D721Med (cell line): ENCODE data around the gene FKBP14.
A peak's percentile ranks its signal among the peaks of the same experiment; 100 is the strongest.

Experiments used
- DNase-seq: peaks from one replicate; pipeline ENCODE4 v3.0.0; 2011; ENCODE audit warnings: low spot score; ENCODE audit not compliant: insufficient read length
- FAIRE-seq: peaks from 2 replicates; lab custom pipeline; 2011; peaks lifted over from hg19 to GRCh38; lab: Jason Lieb, UNC
- TF ChIP-seq, protein P1 (sequence below): IDR thresholded peaks from 2 replicates; pipeline ENCODE4 v1.5.1; 2012; ENCODE audit warnings: mild to moderate bottlenecking, control low read depth; ENCODE audit not compliant: insufficient read depth; ENCODE audit errors: missing control alignments

Gene FKBP14

DNA sequence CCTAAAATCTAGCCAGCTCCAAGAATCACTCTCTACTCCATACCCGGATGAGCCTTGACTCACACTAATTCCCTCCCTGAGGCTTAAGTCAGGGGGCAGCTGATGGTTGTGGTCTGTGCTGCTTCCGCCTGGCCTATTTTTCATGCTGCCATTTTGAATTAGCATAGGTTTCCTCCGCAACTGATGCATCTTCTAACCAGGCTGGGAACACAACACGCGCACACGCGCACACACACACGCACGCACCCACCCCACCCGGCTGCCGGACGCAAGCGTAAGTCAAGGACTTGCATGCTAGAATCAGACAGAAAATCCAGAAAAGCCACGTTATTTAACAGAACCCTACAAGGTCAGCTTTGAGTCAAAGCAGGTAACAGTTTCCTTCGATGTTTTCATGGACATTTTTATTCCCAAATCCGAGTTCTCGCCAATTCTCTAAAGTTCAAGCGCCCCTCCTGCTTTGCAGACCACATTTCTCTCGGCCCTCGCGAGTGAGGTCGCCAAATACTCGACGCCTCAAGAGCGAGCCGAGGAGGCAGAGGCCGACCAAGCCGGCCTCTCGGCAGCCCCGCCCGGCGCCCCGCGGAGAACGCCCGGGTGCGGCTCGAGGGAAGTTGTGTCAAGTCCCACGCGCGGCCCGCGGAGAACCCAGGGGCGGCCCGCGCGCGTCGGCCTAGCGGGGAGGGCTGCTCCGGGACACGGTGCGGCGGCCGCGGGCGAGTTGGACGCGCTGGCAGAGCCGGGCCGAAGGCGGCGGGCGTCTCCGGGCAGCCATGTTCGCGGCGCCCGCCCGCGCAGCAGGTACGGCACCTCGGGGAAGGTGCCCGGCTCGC is 37.9 kb downstream of the FKBP14 start:
- TF ChIP-seq, protein P1, sequence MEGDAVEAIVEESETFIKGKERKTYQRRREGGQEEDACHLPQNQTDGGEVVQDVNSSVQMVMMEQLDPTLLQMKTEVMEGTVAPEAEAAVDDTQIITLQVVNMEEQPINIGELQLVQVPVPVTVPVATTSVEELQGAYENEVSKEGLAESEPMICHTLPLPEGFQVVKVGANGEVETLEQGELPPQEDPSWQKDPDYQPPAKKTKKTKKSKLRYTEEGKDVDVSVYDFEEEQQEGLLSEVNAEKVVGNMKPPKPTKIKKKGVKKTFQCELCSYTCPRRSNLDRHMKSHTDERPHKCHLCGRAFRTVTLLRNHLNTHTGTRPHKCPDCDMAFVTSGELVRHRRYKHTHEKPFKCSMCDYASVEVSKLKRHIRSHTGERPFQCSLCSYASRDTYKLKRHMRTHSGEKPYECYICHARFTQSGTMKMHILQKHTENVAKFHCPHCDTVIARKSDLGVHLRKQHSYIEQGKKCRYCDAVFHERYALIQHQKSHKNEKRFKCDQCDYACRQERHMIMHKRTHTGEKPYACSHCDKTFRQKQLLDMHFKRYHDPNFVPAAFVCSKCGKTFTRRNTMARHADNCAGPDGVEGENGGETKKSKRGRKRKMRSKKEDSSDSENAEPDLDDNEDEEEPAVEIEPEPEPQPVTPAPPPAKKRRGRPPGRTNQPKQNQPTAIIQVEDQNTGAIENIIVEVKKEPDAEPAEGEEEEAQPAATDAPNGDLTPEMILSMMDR, result no peak
- FAIRE-seq (no peak), DNase-seq (peak; percentile 64)

GRCh38 chr7:29987811-29988317 is 38.6 kb downstream of the FKBP14 start:
- DNase-seq, result no peak
- no peak for FAIRE-seq
- TF ChIP-seq, protein P1, result no peak

DNA sequence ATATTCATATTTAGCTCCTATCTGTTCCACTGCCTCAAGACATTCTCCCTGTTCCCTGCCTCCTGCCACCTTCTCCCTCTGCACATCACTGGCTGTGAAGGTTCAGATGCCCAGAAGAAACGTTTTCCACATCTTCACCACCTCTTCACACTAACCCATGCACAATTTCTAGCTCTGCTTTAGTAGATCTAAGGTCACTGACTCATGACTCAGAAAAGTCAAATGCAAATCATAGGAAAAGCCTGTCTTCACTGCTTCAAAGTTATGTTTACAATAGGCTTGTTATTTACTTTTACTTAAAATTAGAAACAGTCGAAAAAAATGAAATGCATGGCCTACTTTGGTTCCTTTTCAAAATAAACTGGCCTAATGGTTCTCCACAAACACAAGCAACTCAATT is 39.4 kb downstream of the FKBP14 start:
- DNase-seq (no peak), FAIRE-seq (no peak)

DNA sequence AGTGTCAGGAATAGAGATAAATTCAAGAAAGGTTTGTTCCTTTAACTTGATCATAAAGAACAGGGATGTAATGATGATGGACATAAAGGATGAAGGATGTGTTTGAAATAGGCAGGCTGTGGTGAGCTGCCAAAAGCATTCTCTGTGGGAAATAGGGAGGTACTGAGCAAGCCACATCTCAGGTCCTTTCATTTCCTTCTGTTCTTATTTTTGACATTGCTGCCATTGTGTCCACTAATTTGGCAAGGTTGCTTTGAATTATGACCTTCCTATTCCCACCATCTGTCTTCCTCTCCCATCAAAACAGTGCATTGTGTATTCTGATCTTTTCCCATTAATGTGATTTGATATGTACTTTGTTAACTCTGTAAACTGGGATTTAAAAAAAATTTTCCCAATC is 46.4 kb downstream of the FKBP14 start:
- DNase-seq, result no peak
- FAIRE-seq, result no peak
- TF ChIP-seq, protein P1, result no peak

More for the DNA sequence above, 39.4 kb downstream of the FKBP14 start:
- TF ChIP-seq, protein P1, result no peak

DNA sequence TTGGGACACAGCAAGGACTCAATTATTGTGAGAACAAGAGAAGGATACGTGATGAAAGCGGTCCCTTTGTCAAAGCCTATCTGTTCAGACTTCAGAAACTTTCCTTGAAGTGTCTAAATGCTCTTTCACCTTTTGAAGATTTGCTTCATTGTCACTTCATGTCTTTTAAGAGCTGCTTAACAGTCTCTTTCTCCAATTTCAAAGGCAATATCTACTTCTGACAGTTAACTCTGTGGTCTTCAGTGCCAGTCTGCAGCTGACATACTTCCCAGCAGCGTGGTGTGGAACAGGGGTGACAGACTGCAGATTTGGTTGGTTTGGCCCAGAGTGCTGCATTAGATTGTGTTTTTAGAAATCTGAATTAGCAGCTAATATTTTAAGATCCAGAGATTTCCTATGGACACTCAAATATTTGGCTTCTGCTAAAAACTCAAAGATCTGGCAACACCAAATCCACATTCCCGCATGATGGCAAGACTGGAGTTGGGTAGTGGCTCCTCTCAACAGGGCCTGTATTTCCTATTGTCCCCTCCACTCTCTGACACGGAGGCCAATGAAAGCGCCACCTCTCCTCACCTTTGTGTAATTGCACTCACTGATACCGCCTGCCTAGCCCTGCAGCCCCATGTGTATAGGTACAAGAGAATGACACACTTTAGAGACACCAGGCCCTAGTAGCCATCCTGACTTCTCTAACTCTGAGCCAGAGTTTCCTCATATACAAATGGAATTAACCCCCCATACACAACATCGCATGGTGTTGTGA is 48.4 kb downstream of the FKBP14 start:
- FAIRE-seq (no peak), DNase-seq (no peak)
- TF ChIP-seq, protein P1, result peak; percentile 26

DNA sequence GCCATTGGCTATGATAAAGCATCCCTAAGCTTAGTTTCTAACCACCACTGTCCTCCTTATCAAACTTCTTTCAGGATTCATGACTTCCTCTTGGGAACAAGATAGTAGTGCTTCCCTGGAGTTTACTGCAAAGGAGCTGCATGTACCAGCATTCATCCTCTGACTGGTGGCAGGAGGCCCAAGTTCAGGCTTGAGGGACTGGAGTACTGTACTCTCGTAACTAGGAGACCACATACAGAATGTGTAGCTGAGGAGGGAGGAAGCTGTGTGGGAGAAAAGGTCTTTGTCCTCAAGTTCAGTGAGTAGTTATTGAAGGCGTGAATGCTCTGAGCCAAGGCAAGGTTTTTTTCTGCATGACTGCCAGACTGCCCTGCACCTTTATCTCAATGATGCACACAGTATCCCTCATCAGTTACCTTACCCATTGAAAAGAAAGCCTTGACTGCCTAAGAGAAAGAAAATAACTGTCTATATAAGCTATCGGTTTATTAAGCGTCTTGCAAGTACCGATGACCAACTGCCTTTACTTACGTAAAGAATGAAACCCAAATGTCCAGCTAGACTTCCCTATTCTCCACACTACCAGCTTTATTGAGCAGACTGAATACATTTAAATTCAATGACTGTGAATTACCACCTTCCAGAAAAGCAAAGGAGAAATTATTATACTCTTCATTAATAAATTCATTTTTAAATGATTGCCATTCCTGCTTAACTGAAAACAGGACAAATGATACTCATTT is 49.7 kb downstream of the FKBP14 start:
- DNase-seq (no peak), FAIRE-seq (no peak)
- TF ChIP-seq, protein P1, result no peak
